Tibial artery (tissue), 4 donors: ENCODE data around the gene SLC27A5.
A peak's percentile ranks its signal among the peaks of the same experiment; 100 is the strongest.

Experiments used
- DNase-seq, 2 donors: peaks; one replicate each; pipeline ENCODE4 v3.0.0-alpha.2; 2019
- H3K27ac ChIP-seq, 2 donors: fragments of 200-600 bp; sonication (generic) in 1 of 2; 1 replicate in 1 of 2; 2 replicates in 1 of 2; pipeline ENCODE4 v1.5.1; 2018 to 2019; ENCODE audit warnings: mild to moderate bottlenecking in 1 of 2
- H3K27me3 ChIP-seq, 2 donors: fragments of 200-600 bp; sonication (generic) in 1 of 2; one replicate each; pipeline versions ENCODE4 v1.5.1 to v1.6.0; 2016 to 2019
- H3K36me3 ChIP-seq, 3 donors: fragments of 200-600 bp; sonication (generic) in 2 of 3; one replicate each; pipeline ENCODE4 v1.5.1; 2016 to 2019; ENCODE audit warnings: mild to moderate bottlenecking in 2 of 3
- H3K4me1 ChIP-seq, 4 donors: fragments of 200-600 bp; sonication (generic) in 2 of 4; 1 replicate in 3 of 4; 2 replicates in 1 of 4; pipeline ENCODE4 v1.5.1; 2016 to 2019
- H3K4me3 ChIP-seq, 2 donors: fragments of 200-600 bp; sonication (generic) in 1 of 2; 1 replicate in 1 of 2; 2 replicates in 1 of 2; pipeline ENCODE4 v1.5.1; 2018 to 2019; ENCODE audit warnings: mild to moderate bottlenecking in 2 of 2
- H3K9me3 ChIP-seq, 3 donors: fragments of 200-600 bp; sonication (generic) in 1 of 3; one replicate each; pipeline ENCODE4 v1.5.1; 2016 to 2019
- CTCF ChIP-seq, 2 experiments: fragments of 200-600 bp in 1 of 2; fragments of 450-650 bp in 1 of 2; IDR thresholded peaks; one replicate each; pipeline ENCODE4 v1.5.1; 2017 to 2019; ENCODE audit warnings: antibody characterized with exemption in 2 of 2, mild to moderate bottlenecking in 1 of 2, moderate library complexity in 1 of 2
- intact Hi-C: fragments of 100-400 bp; cut with DNase I; formaldehyde crosslinking; loops from one replicate; pipeline ENCODE4 v1.15.0; 2023; ENCODE audit warnings: low total_unique reads

SLC27A5 gene

DNA sequence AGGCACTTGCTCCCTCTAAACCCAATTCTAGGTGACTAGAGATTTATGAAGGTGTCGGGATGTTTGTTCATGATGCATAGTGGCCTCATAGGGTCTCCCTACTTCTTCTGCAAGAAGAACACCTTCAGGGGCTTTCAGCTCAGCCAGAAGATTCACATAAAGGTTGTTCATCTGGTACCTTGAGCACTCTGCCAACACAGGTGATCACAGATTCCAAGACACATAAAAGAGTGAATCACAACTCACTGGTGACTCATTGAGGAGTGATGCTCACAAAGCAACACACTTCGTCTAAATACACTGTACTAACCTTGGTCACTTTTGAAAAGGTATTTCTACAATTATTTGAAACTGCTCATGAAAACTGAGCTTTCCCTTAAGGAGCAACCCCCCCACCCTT, 51.8 kb downstream of the SLC27A5 start:
- Histone ChIP-seq H3K9me3 (no peaks in the 10 kb centered on the region), H3K4me3 (no peak overlapping the region), H3K4me1 (no peaks in the 10 kb centered on the region), H3K36me3 (peaks cover 10 to 39% (median 25%) of the 10 kb centered on the region in 3 donors), H3K27me3 (no peaks in the 10 kb centered on the region), H3K27ac (no peak overlapping the region)
- no peak for DNase-seq
- intact Hi-C loops: no loop called here
- TF ChIP-seq CTCF (IDR thresholded peaks at IDR 0.05): no peak

DNA sequence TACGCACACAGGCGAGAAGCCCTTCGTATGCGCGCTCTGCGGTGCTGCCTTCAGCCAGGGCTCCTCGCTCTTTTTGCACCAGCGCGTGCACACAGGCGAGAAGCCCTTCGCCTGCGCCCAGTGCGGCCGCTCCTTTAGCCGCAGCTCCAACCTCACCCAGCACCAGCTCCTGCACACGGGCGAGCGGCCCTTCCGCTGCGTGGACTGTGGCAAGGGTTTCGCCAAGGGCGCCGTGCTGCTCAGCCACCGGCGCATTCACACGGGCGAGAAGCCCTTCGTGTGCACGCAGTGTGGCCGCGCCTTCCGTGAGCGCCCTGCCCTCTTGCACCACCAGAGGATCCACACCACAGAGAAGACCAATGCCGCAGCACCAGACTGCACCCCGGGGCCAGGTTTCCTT, 55.7 kb downstream of the SLC27A5 start:
- H3K4me3 ChIP-seq: no peak overlapping the region
- no peak for DNase-seq
- peaks cover 10 to 54% (median 36%) of the 10 kb centered on the region in 3 donors for H3K36me3 ChIP-seq
- no peak for TF ChIP-seq CTCF (IDR thresholded peaks at IDR 0.05)
- intact Hi-C loops: no loop called here
- no peaks in the 10 kb centered on the region for H3K27me3 ChIP-seq
- H3K4me1 ChIP-seq: peaks cover 0 to 11% (median 2%) of the 10 kb centered on the region in 4 donors
- no peaks in the 10 kb centered on the region for H3K9me3 ChIP-seq
- no peak overlapping the region for H3K27ac ChIP-seq

DNA sequence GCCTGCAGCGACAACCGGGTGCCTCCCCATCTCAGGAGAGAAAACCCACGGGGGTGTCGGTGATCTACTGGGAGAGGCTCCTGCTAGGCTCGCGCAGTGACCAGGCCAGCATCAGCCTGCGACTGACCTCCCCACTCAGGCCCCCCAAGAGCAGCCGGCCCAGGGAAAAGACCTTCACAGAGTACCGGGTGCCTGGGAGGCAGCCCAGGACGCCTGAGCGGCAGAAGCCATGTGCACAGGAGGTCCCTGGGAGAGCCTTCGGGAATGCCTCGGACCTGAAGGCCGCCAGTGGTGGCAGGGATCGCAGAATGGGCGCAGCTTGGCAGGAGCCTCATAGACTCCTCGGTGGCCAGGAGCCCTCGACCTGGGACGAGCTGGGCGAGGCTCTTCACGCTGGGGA, 56.5 kb downstream of the SLC27A5 start:
- no peak for DNase-seq
- intact Hi-C loops: no loop called here

DNA sequence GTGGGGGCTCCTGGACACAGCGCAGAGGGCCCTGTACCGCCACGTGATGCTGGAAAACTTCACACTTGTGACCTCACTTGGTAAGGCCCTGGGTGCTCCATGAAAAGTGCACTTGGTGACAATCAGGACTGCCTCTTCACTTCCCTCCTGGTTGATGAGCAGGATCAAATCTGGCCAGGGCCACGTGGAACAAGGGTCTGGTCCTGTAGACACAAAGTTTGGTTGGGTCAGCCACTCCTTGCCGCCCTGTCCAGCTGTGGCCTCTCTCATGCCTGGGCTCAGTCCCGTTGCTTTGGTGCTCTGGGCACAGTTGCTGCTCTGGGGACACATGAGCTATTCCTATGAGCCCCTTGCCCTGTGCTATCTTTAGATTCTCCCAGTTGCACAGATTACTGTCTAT, 58.0 kb downstream of the SLC27A5 start:
- no peak overlapping the region for H3K27ac ChIP-seq

More for the DNA sequence above, 56.5 kb downstream of the SLC27A5 start:
- Histone ChIP-seq H3K27ac (no peak overlapping the region), H3K27me3 (no peaks in the 10 kb centered on the region), H3K9me3 (no peaks in the 10 kb centered on the region), H3K36me3 (peaks cover 10 to 54% (median 36%) of the 10 kb centered on the region in 3 donors), H3K4me3 (no peak overlapping the region), H3K4me1 (peaks cover 0 to 14% (median 5%) of the 10 kb centered on the region in 4 donors)
- TF ChIP-seq CTCF (IDR thresholded peaks at IDR 0.05): no peak

DNA sequence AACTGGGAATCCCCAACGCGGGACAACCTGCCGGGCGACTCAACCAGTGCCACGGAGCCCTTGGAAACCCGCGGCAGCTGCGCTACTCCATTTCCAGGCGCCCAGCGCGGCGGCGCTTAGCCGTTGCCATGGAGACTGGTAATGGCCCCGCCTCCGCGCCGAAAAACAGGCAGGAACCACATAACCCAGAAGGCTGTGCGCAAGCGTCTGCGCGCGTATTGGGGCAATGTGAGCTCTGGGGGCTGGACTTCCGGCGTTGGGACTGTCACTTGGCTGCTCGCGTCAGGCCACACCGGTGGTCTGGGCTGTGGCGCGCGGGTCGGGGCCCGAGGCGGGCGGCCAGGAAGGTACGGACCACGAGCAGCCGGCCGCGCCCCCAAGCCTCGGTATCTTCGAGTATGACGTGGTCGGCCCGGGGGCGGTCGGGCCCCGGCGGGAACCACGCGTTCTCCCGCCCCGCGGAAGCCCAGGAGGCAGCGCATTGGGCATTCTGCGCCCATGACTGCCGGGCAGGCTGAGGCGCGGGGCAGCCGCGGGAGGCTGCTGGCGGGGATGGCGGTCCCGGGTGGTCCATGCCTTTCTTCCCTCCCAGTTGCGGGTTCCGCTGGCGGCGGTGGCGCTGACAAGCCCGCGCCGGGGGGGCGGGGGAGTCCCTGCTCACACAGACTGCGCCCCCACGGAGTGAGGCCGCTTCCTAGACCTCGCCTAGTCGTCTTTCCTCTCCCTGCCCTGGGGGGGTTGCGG, 60.3 kb downstream of the SLC27A5 start, which contains the start of gene ZNF324B:
TSS of gene ZNF324B (plus strand) at position 265 of the 744 bp plus-strand sequence. CDS start 2,080 bp downstream, outside the sequence.
- peak in 1 of 2 experiments; percentile 3 for TF ChIP-seq CTCF (IDR thresholded peaks at IDR 0.05)
- peak within 1 kb of the TSS; percentile 75 to 82 for H3K4me3 ChIP-seq
- H3K27ac ChIP-seq: peak within 1 kb of the TSS; percentile 68 to 81
- peak; percentile 97 to 98 for DNase-seq
- peaks cover 0 to 14% (median 5%) of the 10 kb centered on the region in 4 donors for H3K4me1 ChIP-seq
- H3K9me3 ChIP-seq: no peaks in the 10 kb centered on the region
- peaks cover 6 to 28% (median 22%) of the 10 kb centered on the region in 3 donors for H3K36me3 ChIP-seq
- peaks cover 0 to 13% of the 10 kb centered on the region in 2 donors for H3K27me3 ChIP-seq
- intact Hi-C loops: no loop called here

More for the DNA sequence above, 58.0 kb downstream of the SLC27A5 start:
- H3K27me3 ChIP-seq: peaks cover 0 to 7% of the 10 kb centered on the region in 2 donors
- intact Hi-C loops: no loop called here
- H3K4me1 ChIP-seq: peaks cover 0 to 14% (median 5%) of the 10 kb centered on the region in 4 donors
- no peak for DNase-seq
- no peak for TF ChIP-seq CTCF (IDR thresholded peaks at IDR 0.05)
- H3K4me3 ChIP-seq: no peak overlapping the region
- peaks cover 10 to 50% (median 36%) of the 10 kb centered on the region in 3 donors for H3K36me3 ChIP-seq
- H3K9me3 ChIP-seq: no peaks in the 10 kb centered on the region
